GM18868 (cell line): ENCODE results near the gene ELOVL7.
"Not testable (repeated sequence)": the region's sequence is repeated elsewhere in the genome, so short reads cannot be mapped to it uniquely, and the experiment has no call there.

ENCODE experiments used
- ATAC-seq: cut with Tn5 transposase; IDR thresholded peaks from one replicate; pipeline ENCODE4 v1.9.1; 2021; ENCODE audit warnings: mild to moderate bottlenecking, moderate library complexity; ENCODE audit not compliant: unreplicated experiment

The ELOVL7 gene

GRCh38 chr5:60843936-60844905 is at the start of gene ELOVL7:
ELOVL7 (minus strand) TSS chr5:60844269; CDS start chr5:60787397, 56,872 bp downstream.
- ATAC-seq, result peak; percentile 96

DNA sequence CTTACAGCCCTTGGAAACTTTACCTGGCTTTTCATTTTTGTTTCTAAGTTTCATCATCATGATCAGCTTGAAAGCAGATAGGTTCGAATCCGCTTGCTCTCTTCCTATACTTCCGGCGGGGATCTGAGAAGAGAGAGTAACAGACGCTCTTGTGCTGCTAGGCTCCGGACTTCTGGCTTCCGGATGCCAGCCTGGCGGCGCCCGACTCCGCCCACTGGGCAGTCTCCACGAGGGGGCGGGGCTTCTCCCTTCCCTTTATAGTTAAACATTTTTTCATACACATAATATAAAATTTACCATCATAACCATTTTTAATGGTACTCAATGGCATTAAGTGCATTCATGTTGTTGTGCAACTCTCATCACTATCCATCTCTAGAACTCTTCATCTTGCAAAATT is 49.5 kb upstream of the ELOVL7 start:
- no peak for ATAC-seq

DNA sequence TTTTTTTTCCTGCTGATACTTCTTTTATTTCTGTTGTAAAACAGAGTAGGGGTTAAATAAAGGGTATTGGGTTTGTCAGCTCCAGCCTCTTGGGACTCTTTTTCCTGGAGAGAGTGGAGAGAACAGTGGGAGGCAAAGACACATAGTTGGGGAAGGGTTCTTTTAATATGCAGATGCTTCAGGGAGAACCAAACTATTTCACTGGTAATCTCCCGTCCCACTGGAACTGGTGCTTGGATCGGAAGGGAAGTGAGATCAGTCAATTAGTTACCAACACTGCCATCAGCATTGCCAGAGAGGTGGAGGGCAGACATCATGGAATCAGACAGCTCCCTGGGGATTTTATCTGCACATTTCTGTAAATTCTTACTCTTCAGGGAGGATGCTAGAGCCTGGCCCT is 47.6 kb upstream of the ELOVL7 start:
- no peak for ATAC-seq

DNA sequence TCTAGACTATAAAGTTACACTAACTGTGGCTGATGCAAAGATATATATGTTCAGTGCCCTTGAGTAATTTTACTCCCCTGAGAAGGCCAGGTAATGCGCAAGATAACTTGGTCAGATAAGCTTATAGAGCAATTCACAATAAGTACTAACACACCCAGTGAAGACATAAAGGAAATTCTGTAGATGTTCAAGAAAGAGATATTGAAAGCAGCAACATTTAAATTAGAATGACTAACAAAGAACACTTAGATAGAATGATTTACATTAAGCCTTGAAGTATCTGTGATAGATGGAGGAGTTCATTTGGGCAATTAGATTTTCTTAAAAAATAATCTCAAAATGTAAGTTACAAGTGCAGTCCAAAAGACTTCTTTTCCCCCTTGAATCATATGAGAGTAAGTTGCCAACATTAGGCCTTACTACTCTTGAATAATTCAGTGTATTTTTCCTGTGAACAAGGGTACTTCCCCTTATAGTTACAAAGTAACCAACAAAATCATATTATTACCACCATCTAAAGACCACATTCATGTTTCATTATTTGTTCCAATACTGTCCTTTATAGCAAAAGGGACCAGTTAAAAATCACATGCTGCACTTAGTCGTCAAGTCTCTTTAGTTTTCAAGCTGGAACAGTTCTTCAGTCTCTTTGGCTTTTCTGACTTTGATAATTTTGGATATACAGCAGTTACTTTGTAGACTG is 44.4 kb upstream of the ELOVL7 start:
- ATAC-seq, result no peak

- ATAC-seq, result no peak
These were observed 43.7 kb upstream of the ELOVL7 start for GRCh38 chr5:60887746-60888145.

DNA sequence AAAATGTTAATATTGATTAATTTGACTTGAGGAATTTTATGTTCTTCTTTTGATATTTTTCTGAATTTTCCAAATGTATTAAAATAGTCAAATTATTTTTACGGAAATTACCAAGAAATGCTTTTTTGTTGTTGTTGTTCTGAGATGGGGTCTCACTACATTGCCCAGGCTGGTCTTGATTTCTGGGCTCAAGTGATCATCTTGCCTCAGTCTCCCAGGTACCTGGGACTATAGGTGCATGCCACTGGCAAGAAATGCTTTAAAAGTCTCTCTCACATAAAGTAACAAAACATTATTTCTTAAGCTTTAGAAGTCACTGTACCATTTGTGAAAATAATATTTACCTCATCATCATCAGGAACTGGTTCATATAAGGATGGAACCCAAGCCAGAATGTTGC is 43.0 kb upstream of the ELOVL7 start:
- ATAC-seq, result no peak

DNA sequence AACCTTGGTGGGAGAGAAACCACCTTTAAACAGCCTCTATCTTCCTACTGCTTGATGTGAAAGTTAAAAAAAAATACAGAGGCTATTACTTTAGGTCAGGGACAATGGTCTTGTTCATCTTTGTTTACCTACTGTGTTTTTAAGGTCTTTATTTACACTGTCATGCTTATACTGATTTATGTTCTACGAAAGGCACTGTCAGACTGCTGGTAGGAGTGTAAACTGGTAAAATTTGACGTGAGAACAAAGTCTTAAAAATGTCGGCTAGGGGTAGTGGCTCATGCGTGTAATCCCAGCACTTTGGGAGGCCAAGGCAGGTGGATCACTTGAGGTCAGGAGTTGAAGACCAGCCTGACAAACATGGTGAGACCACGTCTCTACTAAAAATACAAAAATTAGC is 42.1 kb upstream of the ELOVL7 start:
- no peak for ATAC-seq

DNA sequence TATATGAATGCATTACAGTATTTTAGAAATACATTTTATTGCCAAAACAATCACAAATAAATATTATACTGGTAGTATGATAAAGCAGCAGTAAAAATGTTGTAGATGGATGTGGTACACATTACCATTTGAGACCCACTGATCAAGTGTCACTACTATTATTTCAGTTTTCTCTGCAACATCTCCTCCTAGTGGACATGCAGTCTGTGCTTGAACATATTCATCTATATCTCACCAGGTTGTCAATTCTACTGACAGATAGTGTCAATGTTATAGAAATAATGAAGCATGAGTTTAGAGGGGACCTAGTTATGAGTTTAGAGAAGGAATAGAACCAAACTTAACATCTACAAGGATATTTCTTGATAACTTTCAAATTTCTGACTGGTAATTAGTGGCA is 39.2 kb upstream of the ELOVL7 start:
- no peak for ATAC-seq

DNA sequence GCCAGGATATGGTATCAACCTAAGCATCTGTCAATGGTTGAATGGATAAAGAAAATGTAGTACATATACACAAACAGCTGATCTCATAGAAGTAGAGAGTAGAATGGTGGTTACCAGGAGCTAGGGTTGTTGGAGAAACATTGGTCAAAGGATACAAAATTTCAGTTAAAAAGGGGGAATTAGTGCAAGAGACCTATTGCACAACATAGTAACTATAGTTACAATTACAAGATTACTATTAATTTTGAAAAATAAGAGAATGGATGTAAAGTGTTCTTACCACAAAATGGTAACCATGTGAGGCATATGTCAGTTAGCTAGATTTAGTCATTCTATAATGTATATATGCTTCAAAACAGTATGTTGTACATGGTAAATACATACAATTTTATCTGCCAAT is 28.8 kb upstream of the ELOVL7 start:
- no peak for ATAC-seq

- no peak for ATAC-seq
These were observed 26.8 kb upstream of the ELOVL7 start for GRCh38 chr5:60870857-60871256.

GRCh38 chr5:60860572-60860971 is 16.5 kb upstream of the ELOVL7 start:
- not testable (repeated sequence) for ATAC-seq

DNA sequence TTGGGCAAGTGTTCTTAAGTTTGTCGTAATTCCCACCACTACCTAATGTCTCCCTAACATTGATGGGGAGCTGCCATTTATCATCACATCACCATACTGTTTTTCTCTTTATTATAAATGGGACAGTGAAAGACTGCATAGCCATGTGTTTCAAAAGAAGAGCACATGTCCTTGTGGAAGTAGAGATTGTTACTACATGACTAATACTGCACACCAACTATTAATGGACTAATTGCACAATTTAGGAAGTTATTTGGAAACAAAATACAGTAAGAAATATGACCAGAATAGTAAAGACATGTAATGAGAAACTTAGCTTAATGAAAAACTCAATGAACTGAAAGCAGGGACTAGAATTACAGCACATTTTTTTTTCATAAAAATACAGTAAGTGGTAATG is 12.0 kb upstream of the ELOVL7 start:
- no peak for ATAC-seq

- no peak for ATAC-seq
These were observed 8.9 kb upstream of the ELOVL7 start for GRCh38 chr5:60852940-60853339.

DNA sequence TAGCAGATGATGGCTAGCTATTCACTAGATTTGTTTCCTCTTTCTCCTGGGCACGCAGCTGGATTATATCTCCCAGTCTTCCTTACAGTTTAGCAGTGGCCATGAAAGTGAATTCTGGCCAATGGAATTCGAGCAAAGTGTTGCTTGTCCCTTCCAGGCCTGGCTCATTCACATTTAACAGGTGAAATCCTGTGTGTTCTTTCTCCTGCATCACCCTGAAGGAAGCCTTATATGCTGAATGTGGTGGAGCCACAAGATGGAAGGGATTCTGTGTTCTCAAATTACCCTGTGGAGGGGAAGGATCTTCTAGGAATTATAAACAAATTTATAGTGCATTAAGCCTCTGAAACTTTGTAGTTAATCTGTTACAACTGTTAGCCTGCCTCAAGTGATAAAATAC is 8.2 kb upstream of the ELOVL7 start:
- no peak for ATAC-seq

GRCh38 chr5:60851626-60852025 is 7.6 kb upstream of the ELOVL7 start:
- ATAC-seq, result no peak

- ATAC-seq, result no peak
These were observed 2.2 kb upstream of the ELOVL7 start for GRCh38 chr5:60846298-60846697.

GRCh38 chr5:60843386-60843935 is 608 bp downstream of the ELOVL7 start:
- no peak for ATAC-seq

DNA sequence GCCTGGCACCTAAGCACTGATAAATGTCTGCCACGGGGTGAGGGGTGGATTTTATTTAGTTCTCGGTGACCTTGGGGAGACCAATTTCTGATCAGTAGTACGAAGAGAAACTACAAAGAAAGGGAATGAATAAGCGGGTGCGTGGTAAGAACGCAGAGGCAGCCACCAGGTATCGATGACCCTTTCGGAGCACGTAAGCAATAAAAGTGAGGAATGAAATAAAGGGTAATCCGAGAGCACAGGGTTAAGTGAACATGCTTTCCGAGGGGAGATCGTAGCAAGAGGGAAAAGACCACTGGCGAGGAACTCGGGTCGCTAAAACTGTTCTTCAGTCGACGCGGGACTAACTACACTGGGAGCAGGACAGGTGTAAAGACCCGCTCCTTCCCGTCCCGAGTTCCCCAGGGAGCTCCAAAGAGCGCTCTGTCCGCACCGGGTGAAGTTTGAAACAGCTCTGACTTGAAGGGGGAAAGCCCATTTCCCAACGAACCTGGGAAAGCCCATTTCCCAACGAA is 1.1 kb downstream of the ELOVL7 start:
- no peak for ATAC-seq

- no peak for ATAC-seq
These were observed 2.7 kb downstream of the ELOVL7 start for GRCh38 chr5:60841361-60841760.

DNA sequence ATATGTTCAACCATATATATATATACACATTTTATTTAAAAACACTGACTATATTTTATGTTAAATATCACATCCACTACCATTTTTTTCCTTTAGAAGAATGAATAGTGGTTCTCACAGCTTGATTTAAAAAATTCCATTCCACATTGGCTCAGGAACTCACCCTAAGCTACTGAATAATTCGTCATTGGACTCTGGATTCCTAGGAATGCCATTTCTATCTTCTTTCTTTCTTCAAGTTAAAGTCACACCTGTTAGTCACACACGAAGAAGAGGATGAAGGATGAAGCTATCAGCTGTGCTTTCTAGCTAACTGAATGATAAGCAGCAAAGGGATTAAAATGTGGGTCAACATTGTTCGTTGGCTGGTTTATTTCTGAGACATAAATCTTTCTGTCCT is 7.9 kb downstream of the ELOVL7 start:
- no peak for ATAC-seq

DNA sequence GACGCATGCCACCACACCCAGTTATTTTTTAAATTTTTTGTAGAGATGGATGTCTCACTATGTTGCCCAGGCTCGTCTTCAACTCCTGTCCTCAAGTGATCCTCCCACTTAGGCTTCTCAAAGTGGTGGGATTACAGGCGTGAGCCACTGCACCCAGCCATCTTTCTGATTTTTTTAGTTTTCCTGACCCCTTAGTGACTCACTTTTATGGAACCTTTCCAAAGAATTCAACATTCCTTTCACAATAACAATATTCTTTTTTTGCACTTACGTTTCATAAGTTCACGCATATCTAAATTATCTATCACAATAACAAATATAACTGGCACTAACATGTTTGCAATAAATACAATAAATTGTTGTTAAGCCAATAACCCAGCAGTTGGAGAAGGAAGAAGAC is 8.5 kb downstream of the ELOVL7 start:
- no peak for ATAC-seq

- no peak for ATAC-seq
These were observed 10.5 kb downstream of the ELOVL7 start for GRCh38 chr5:60833520-60833919.
